ENCODE data around the gene CACNA1A. TPM values are rescaled to one million over a fixed set of nuclear protein-coding genes. Genes with fewer than 3 reads are reported as not detected.

CACNA1A gene
- total RNA-seq, 1 experiment from 2014 or later: 0.85 TPM

DNA sequence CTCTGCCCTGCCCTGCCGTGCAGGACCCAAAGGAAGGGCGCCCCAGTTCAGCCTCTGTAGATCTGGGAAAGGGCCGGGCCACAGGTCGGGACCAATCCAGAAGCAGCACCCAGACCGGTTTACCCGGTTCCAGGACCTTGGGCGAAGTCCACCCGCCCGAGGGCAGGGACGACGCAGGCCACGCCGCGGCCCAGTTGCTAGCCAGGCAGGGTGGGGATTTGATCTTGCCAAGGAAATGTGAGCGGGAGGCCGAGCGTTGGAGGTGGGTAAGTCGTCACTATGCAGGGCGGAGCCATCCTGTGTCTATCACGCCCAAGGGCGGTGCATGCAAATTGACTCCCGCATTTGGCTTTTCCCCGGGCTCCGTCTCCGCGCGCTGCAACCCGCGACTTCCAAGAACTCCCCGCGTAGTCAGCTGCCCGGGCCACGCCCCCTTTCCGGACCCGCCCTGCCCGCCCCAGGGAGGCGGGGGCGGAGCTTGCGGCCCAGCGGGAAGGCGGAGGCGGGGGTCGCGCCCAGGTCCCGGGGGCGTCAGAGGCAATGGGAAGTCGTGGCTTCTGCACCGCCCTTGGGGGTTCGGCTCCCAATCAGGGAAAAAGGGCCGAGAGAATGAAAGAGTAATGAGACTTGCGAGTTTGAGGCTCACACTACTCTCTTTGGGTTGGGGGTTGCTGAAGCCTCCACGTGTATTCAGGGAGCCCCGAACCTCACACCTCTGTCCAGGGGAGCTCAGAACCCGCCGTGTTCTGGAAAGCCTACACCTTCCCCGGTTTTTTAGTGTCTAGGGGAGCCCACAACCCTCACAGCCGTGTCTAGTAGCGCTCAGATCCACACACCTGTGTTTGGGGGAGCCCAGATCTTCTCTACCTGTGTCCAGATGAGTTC lies 343.3 kb downstream of the CACNA1A start:
- TSS peak; percentile 35 for BruUV-seq (replicated peaks)
- Mint-ChIP-seq H3K27me3 (ENCODE audit: unreplicated experiment) (no peaks in the 10 kb centered on the region), H3K27ac (ENCODE audit: unreplicated experiment) (peak overlapping the region; percentile 98), H3K4me1 (ENCODE audit: low read depth, unreplicated experiment) (peaks cover 20% of the 10 kb centered on the region), H3K4me3 (ENCODE audit: low read depth, unreplicated experiment) (peak overlapping the region; percentile 61), H3K9me3 (ENCODE audit: low read depth, unreplicated experiment) (no peaks in the 10 kb centered on the region), H3K36me3 (ENCODE audit: insufficient read depth, unreplicated experiment) (peaks cover 40% of the 10 kb centered on the region)
- DNase-seq: peak; percentile 97
- TF ChIP-seq, protein P1, sequence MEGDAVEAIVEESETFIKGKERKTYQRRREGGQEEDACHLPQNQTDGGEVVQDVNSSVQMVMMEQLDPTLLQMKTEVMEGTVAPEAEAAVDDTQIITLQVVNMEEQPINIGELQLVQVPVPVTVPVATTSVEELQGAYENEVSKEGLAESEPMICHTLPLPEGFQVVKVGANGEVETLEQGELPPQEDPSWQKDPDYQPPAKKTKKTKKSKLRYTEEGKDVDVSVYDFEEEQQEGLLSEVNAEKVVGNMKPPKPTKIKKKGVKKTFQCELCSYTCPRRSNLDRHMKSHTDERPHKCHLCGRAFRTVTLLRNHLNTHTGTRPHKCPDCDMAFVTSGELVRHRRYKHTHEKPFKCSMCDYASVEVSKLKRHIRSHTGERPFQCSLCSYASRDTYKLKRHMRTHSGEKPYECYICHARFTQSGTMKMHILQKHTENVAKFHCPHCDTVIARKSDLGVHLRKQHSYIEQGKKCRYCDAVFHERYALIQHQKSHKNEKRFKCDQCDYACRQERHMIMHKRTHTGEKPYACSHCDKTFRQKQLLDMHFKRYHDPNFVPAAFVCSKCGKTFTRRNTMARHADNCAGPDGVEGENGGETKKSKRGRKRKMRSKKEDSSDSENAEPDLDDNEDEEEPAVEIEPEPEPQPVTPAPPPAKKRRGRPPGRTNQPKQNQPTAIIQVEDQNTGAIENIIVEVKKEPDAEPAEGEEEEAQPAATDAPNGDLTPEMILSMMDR (IDR thresholded peaks at IDR 0.05; ENCODE audit: unreplicated experiment): no peak
- intact Hi-C loops (cut with micrococcal nuclease; ENCODE audit: unreplicated experiment): loop anchor here (5.0 kb wide), 1 partner anchor 99 kb away; no protein-coding TSS in a partner anchor
- CTCF ChIA-PET: interaction anchor here (0.6 to 2.4 kb wide), 4 partner anchors 10 to 544 kb away, joined by 3 to 9 read pairs (median 6); partner anchors contain the start of genes IER2 and STX10

DNA sequence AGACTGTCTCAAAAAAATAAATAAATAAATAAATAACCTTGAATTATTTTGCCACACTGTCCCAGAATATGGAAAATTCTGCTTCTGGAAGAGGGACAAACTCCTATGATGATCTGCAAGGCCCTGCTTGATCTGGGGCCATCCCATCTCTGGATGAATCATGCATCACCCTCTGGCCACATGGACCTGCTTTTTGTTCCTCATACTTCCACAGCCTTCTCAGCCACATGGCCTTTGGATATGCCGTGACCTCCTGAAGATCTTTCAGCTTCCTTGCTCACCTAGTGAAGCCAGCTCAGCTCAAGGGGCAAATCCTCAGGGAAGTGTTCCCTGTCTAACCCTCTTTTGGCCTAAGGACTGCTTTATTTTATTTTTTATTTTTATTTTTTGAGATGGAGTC lies 345.7 kb downstream of the CACNA1A start:
- CTCF ChIA-PET: no interaction called here
- intact Hi-C loops (cut with micrococcal nuclease; ENCODE audit: unreplicated experiment): loop anchor here (5.0 kb wide), 1 partner anchor 102 kb away; no protein-coding TSS in a partner anchor
- Mint-ChIP-seq H3K36me3 (ENCODE audit: insufficient read depth, unreplicated experiment) (peaks cover 38% of the 10 kb centered on the region), H3K4me1 (ENCODE audit: low read depth, unreplicated experiment) (peaks cover 17% of the 10 kb centered on the region), H3K4me3 (ENCODE audit: low read depth, unreplicated experiment) (no peak overlapping the region), H3K27ac (ENCODE audit: unreplicated experiment) (no peak overlapping the region), H3K9me3 (ENCODE audit: low read depth, unreplicated experiment) (no peaks in the 10 kb centered on the region), H3K27me3 (ENCODE audit: unreplicated experiment) (no peaks in the 10 kb centered on the region)
- no TSS peak for BruUV-seq (replicated peaks)
- TF ChIP-seq, protein P1 (IDR thresholded peaks at IDR 0.05; ENCODE audit: unreplicated experiment): no peak
- no peak for DNase-seq

DNA sequence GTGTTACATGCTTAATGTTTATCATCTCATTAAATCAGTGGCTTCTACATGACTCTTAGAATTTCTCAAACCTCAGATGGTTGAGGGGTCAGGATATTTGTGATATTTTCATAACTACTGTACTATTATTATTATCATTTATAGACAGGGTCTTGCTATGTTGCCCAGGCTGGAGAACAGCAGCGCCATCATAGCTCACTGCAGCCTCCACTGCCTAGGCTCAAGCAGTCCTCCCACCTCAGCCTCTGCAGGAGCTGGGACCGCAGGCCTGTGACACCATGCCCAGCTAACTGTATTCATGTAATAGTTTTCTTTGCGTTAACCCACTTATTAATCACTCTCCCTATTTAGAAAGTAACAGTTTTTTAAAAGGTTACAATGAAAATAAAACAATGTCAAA lies 346.6 kb downstream of the CACNA1A start:
- no TSS peak for BruUV-seq (replicated peaks)
- no peak overlapping the region for H3K27ac Mint-ChIP-seq (ENCODE audit: unreplicated experiment)
- intact Hi-C loops (cut with micrococcal nuclease; ENCODE audit: unreplicated experiment): loop anchor here (5.0 kb wide), 1 partner anchor 103 kb away; no protein-coding TSS in a partner anchor
- H3K4me3 Mint-ChIP-seq (ENCODE audit: low read depth, unreplicated experiment): no peak overlapping the region
- H3K9me3 Mint-ChIP-seq (ENCODE audit: low read depth, unreplicated experiment): no peaks in the 10 kb centered on the region
- no peak for DNase-seq
- H3K36me3 Mint-ChIP-seq (ENCODE audit: insufficient read depth, unreplicated experiment): peaks cover 41% of the 10 kb centered on the region
- CTCF ChIA-PET: no interaction called here
- TF ChIP-seq, protein P1 (IDR thresholded peaks at IDR 0.05; ENCODE audit: unreplicated experiment): no peak
- H3K27me3 Mint-ChIP-seq (ENCODE audit: unreplicated experiment): no peaks in the 10 kb centered on the region
- peaks cover 13% of the 10 kb centered on the region for H3K4me1 Mint-ChIP-seq (ENCODE audit: low read depth, unreplicated experiment)
